Measurements from ENCODE around the gene PTPRR.
A peak's percentile ranks its signal among the peaks of the same experiment; 100 is the strongest.

Gene PTPRR

GRCh38 chr12:70639535-70639934 is 281.0 kb downstream of the PTPRR start:
- DNase-seq: no peak

GRCh38 chr12:70638639-70639360 is 281.7 kb downstream of the PTPRR start:
- DNase-seq: no peak

- peak in 1 of 5 experiments; percentile 24 for DNase-seq
Measured at GRCh38 chr12:70637303-70638085, 283.0 kb downstream of the PTPRR start, which contains the start of gene PTPRB. Gene PTPRB, minus strand, starts transcription at chr12:70637429. Its CDS starts 34 bp downstream, at chr12:70637395.

- no peak for DNase-seq
Measured at GRCh38 chr12:70635755-70636154, 284.8 kb downstream of the PTPRR start.

- no peak for DNase-seq
Measured at GRCh38 chr12:70628701-70629480, 291.6 kb downstream of the PTPRR start.

DNA sequence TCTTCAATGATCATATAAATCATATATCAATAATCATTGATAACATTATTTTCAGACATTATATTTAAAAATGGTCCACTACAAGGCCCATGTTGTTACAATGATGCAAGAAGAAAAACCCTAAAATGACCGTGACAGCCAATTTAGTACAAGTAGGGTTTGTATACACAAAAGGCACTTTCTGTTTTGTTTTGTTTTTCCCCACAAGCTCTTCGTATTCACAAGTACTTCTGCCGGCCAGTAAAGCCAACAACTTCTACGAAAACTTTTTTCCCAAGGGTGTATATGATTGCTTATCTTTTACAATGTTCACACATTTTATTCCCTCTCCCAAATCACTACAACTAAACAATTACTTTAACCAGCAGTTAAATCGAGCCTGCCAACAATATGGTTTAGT is 292.9 kb downstream of the PTPRR start:
- DNase-seq: no peak

- DNase-seq: no peak
Measured at GRCh38 chr12:70626180-70626579, 294.4 kb downstream of the PTPRR start.

GRCh38 chr12:70619471-70620152 is 300.9 kb downstream of the PTPRR start:
- no peak for DNase-seq

DNA sequence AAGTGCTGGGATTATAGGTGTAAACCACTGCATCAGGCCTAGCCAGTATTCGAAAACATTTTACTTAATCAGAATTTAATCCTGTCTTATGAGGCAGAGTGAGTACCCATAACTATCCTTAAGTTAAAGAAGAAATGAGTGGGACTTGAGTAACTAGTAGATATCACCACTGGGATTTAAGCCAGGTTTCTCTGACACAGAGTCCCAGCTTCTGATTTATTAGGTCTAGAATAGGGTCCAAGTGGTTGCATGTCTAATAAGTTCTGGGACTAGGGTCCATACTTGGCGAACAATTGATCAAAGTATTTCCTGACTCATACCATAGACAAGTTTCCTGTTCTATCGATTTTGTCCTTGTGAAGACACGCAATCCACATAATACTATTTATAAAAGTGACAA is 302.2 kb downstream of the PTPRR start:
- DNase-seq: no peak

GRCh38 chr12:70617450-70617849 is 303.1 kb downstream of the PTPRR start:
- no peak for DNase-seq

DNA sequence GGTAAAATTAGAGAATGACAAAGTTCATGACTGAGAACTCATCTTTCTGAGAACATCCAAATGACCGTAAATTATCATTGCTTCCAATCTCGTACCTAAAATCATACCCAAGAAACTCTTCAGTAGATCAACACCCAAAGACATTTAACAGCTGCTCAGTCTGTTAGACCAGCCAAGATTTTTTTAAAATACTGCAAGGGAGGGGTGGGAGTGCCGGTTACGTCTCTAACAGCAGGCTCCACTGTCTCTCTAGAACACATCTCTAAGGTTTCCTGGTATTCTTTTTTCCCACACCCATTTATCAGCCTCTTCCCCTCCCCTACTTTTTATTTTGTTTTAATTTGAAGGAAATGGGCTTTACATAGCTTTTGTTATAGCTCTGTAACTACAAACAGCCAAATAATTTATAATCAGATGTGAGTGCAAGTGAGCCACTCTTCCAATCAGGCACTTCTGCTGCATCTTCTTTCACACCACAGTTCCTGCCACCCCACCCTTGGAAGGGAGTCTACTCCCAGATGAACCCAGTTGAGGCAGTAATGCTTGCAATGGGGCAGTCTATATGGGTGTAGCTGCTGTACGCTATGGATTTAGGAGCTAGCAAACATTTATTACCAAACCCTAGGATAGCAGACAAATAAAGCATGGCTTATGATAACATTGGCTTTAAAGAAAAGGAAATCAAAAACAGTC is 305.2 kb downstream of the PTPRR start:
- no peak for DNase-seq

- DNase-seq: peak in 1 of 5 experiments; percentile 9
Measured at GRCh38 chr12:70609739-70610491, 310.6 kb downstream of the PTPRR start.

- DNase-seq: no peak
Measured at GRCh38 chr12:70609203-70609602, 311.3 kb downstream of the PTPRR start.

DNA sequence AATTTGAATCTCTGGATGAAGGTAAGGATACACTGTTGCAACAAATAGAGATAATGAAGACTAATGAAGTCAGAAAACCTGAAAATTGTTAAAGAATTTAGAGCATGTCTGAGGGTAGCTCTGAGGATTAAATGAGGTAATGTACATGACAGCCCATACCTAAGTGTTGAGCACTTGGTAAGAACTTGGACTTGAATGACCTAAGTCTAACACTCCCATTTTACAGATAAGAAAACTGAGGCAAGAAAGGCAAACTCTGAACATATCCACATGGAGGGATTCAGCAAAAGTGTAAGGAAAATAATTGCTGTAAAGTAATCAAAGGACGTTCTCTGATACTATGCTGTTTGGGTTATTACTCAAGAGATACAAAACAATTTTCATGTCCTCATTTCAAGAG is 312.4 kb downstream of the PTPRR start:
- no peak for DNase-seq

DNA sequence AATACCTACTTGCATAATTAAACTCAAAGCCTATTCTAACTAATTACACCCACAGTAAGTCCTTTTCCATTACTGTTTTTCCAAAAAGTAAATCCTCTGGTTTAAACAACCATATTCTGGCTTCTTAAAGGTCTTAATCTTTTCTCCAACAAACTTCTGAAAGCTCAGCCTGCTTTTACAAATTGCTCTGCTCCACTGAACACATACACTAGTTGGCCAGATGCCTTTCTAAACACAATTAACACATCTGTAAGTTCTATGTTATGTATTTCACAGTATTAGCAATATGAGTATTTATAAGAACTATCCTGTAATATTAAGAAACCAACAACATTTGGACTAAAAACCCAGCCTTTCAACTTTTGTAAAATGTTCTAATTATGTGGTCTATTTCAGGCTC is 313.4 kb downstream of the PTPRR start:
- no peak for DNase-seq

GRCh38 chr12:70605976-70606375 is 314.6 kb downstream of the PTPRR start:
- DNase-seq: no peak

DNA sequence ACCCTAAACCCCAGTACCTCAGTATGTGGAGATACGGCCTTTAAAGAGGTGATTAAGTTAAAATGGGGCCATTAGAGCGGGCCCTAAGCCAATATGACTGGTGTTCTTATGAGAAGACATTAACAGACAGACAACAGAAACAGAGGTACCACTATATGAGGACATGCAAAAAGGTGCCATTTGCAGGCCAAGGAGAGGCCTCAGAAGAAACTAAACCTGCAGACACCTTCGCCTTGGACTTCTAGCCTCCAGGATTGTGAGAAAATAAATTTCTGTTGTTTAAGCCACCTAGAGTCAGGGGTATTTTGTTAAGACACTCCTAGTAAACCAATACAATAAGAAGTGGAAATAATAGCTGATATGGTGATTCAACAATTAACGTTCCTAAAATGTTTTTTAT is 315.9 kb downstream of the PTPRR start:
- no peak for DNase-seq

- no peak for DNase-seq
Measured at GRCh38 chr12:70603044-70603443, 317.5 kb downstream of the PTPRR start.

- no peak for DNase-seq
Measured at GRCh38 chr12:70598467-70599193, 321.9 kb downstream of the PTPRR start.

- DNase-seq: no peak
Measured at GRCh38 chr12:70592664-70593063, 327.9 kb downstream of the PTPRR start.

Data from T-helper 2 cell (primary cell).